ENCODE measurements around the gene OLIG1. TPM values are rescaled to one million over a fixed set of nuclear protein-coding genes. Genes with fewer than 3 reads are reported as not detected.

Gene OLIG1
- total RNA-seq, 2 experiments from 2014 or later = not detected

GRCh38 chr21:33058527-33058926, 11.4 kb upstream of the OLIG1 start:
- Histone ChIP-seq H3K4me1 (ENCODE audit: insufficient read depth, low read length, poor library complexity, severe bottlenecking) (no peaks in the 10 kb centered on the region), H3K27ac (ENCODE audit: low read depth, low read length, poor library complexity, severe bottlenecking) (no peak overlapping the region), H4K20me1 (ENCODE audit: insufficient read depth, low read length) (no peaks in the 10 kb centered on the region), H2AFZ (ENCODE audit: low read length) (no peak overlapping the region), H3K36me3 (ENCODE audit: insufficient read depth, low read length) (no peaks in the 10 kb centered on the region), H3K79me2 (ENCODE audit: insufficient read depth, low read depth, low read length) (no peaks in the 10 kb centered on the region), H3K4me2 (ENCODE audit: low read length) (no peak overlapping the region), H3K9me3 (ENCODE audit: low read length) (no peaks in the 10 kb centered on the region), H3K4me3 (ENCODE audit: low read depth, low read length, poor library complexity, severe bottlenecking) (no peak overlapping the region), H3K9me2 (ENCODE audit: insufficient read depth, low read length) (no peaks in the 10 kb centered on the region)
- intact Hi-C loops (cut with micrococcal nuclease; ENCODE audit: unreplicated experiment) = no loop called here
- DNase-seq (ENCODE audit: low spot score) = no peak
- ChIA-PET POLR2A (no interaction called here), CTCF (ENCODE audit: unreplicated experiment) (no interaction called here)
- TF ChIP-seq EZH2phosphoT487 (IDR thresholded peaks at IDR 0.05; ENCODE audit: borderline replicate concordance, low read depth, low read length) (no peak), CTCF (conservative IDR thresholded peaks at IDR 0.05; ENCODE audit: low read length) (no peak)
- BruUV-seq (replicated peaks) = no TSS peak

- POLR2A ChIA-PET = no interaction called here
- DNase-seq (ENCODE audit: low spot score) = no peak
- intact Hi-C loops (cut with micrococcal nuclease; ENCODE audit: unreplicated experiment) = no loop called here
- H3K4me1 ChIP-seq (ENCODE audit: insufficient read depth, low read length, poor library complexity, severe bottlenecking) = no peaks in the 10 kb centered on the region
- no peaks in the 10 kb centered on the region for H3K9me3 ChIP-seq (ENCODE audit: low read length)
- H3K27ac ChIP-seq (ENCODE audit: low read depth, low read length, poor library complexity, severe bottlenecking) = no peak overlapping the region
- no peak overlapping the region for H3K4me2 ChIP-seq (ENCODE audit: low read length)
- H2AFZ ChIP-seq (ENCODE audit: low read length) = no peak overlapping the region
- no peaks in the 10 kb centered on the region for H4K20me1 ChIP-seq (ENCODE audit: insufficient read depth, low read length)
- no peaks in the 10 kb centered on the region for H3K9me2 ChIP-seq (ENCODE audit: insufficient read depth, low read length)
- TF ChIP-seq CTCF (conservative IDR thresholded peaks at IDR 0.05; ENCODE audit: low read length) (no peak), EZH2phosphoT487 (IDR thresholded peaks at IDR 0.05; ENCODE audit: borderline replicate concordance, low read depth, low read length) (no peak)
- H3K36me3 ChIP-seq (ENCODE audit: insufficient read depth, low read length) = no peaks in the 10 kb centered on the region
- CTCF ChIA-PET (ENCODE audit: unreplicated experiment) = no interaction called here
- no peak overlapping the region for H3K4me3 ChIP-seq (ENCODE audit: low read depth, low read length, poor library complexity, severe bottlenecking)
- H3K79me2 ChIP-seq (ENCODE audit: insufficient read depth, low read depth, low read length) = no peaks in the 10 kb centered on the region
- BruUV-seq (replicated peaks) = no TSS peak
Observed at GRCh38 chr21:33058957-33059356, 11.0 kb upstream of the OLIG1 start.

- intact Hi-C loops (cut with micrococcal nuclease; ENCODE audit: unreplicated experiment) = no loop called here
- Histone ChIP-seq H3K4me3 (ENCODE audit: low read depth, low read length, poor library complexity, severe bottlenecking) (no peak overlapping the region), H3K36me3 (ENCODE audit: insufficient read depth, low read length) (no peaks in the 10 kb centered on the region), H4K20me1 (ENCODE audit: insufficient read depth, low read length) (no peaks in the 10 kb centered on the region), H3K9me2 (ENCODE audit: insufficient read depth, low read length) (no peaks in the 10 kb centered on the region), H3K4me1 (ENCODE audit: insufficient read depth, low read length, poor library complexity, severe bottlenecking) (no peaks in the 10 kb centered on the region), H3K79me2 (ENCODE audit: insufficient read depth, low read depth, low read length) (no peaks in the 10 kb centered on the region), H3K4me2 (ENCODE audit: low read length) (no peak overlapping the region), H2AFZ (ENCODE audit: low read length) (no peak overlapping the region), H3K9me3 (ENCODE audit: low read length) (no peaks in the 10 kb centered on the region), H3K27ac (ENCODE audit: low read depth, low read length, poor library complexity, severe bottlenecking) (no peak overlapping the region)
- ChIA-PET POLR2A (no interaction called here), CTCF (ENCODE audit: unreplicated experiment) (no interaction called here)
- no peak for DNase-seq (ENCODE audit: low spot score)
- no TSS peak for BruUV-seq (replicated peaks)
- TF ChIP-seq EZH2phosphoT487 (IDR thresholded peaks at IDR 0.05; ENCODE audit: borderline replicate concordance, low read depth, low read length) (no peak), CTCF (conservative IDR thresholded peaks at IDR 0.05; ENCODE audit: low read length) (no peak)
Observed at GRCh38 chr21:33059380-33059841, 10.5 kb upstream of the OLIG1 start.

All from OCI-LY7 (cell line).